Neural cell (in vitro differentiated cells): ENCODE measurements around the gene AXIN1. TPM values are rescaled to one million over a fixed set of nuclear protein-coding genes. Genes with fewer than 3 reads are reported as not detected.

Experiments used
- H2AFZ ChIP-seq: fragments of 200-600, 300-800 bp; sonication (generic), shearing (Covaris generic); 2 replicates; pipeline ENCODE4 v1.6.0; 2014; ENCODE audit warnings: low read depth, mild to moderate bottlenecking, antibody characterized with exemption, low read length, moderate library complexity
- H3F3A ChIP-seq: fragments of 200-600 bp; shearing (Covaris generic); 2 replicates; pipeline ENCODE4 v1.6.1; 2016; ENCODE audit warnings: mild to moderate bottlenecking, moderate library complexity, mixed read lengths, antibody characterized with exemption, low read length; ENCODE audit not compliant: insufficient read depth, poor library complexity, severe bottlenecking
- H3K27ac ChIP-seq: fragments of 200-600, 300-800 bp; sonication (generic), shearing (Covaris generic); 2 replicates; pipeline ENCODE4 v1.5.1; 2014; ENCODE audit warnings: mild to moderate bottlenecking, low read length, moderate library complexity
- H3K27me3 ChIP-seq: fragments of 300-800, 200-600 bp; sonication (generic), shearing (Covaris generic); 2 replicates; pipeline ENCODE4 v1.6.0; 2014; ENCODE audit warnings: mild to moderate bottlenecking, low read depth, low read length, moderate library complexity; ENCODE audit not compliant: insufficient read depth
- H3K36me3 ChIP-seq: fragments of 300-800, 200-600 bp; sonication (generic), shearing (Covaris generic); 2 replicates; pipeline ENCODE4 v1.5.1; 2014; ENCODE audit warnings: mild to moderate bottlenecking, antibody characterized with exemption, low read length, moderate library complexity; ENCODE audit not compliant: insufficient read depth
- H3K4me2 ChIP-seq: fragments of 300-800, 200-600 bp; sonication (generic), shearing (Covaris generic); 2 replicates; pipeline ENCODE4 v1.6.0; 2014; ENCODE audit warnings: mild to moderate bottlenecking, low read length
- H3K4me3 ChIP-seq: fragments of 300-800, 200-600 bp; sonication (generic), shearing (Covaris generic); 2 replicates; pipeline ENCODE4 v1.5.1; 2014; ENCODE audit warnings: mild to moderate bottlenecking, low read length, moderate library complexity
- H3K79me2 ChIP-seq: fragments of 200-600 bp; shearing (Covaris generic); replicated peaks from 2 replicates; pipeline ENCODE4 v1.6.0; 2014; ENCODE audit warnings: mild to moderate bottlenecking, low read length, moderate library complexity; ENCODE audit not compliant: insufficient read depth
- H3K9ac ChIP-seq: fragments of 300-800, 200-600 bp; sonication (generic), shearing (Covaris generic); 2 replicates; pipeline ENCODE4 v1.6.1; 2016; ENCODE audit warnings: mild to moderate bottlenecking, low read length, mixed read lengths
- H3K9me2 ChIP-seq: fragments of 200-600 bp; shearing (Covaris generic); 2 replicates; pipeline ENCODE4 v1.6.1; 2016; ENCODE audit warnings: mild to moderate bottlenecking, low read length, mixed read lengths; ENCODE audit not compliant: insufficient read depth
- H3K9me3 ChIP-seq: fragments of 200-600, 300-800 bp; sonication (generic), shearing (Covaris generic); 2 replicates; pipeline ENCODE4 v1.6.1; 2016; ENCODE audit warnings: mild to moderate bottlenecking, mixed run types, low read length, moderate library complexity, mixed read lengths
- H4K20me1 ChIP-seq: fragments of 200-600 bp; shearing (Covaris generic); 2 replicates; pipeline ENCODE4 v1.6.1; 2016; ENCODE audit warnings: mild to moderate bottlenecking, mixed run types; ENCODE audit not compliant: insufficient read depth
- EP300 ChIP-seq: fragments of 450-650 bp; conservative IDR thresholded peaks from 2 replicates; pipeline ENCODE4 v1.6.1; 2014; ENCODE audit warnings: antibody characterized with exemption, mild to moderate bottlenecking, moderate library complexity; ENCODE audit not compliant: poor library complexity, severe bottlenecking
- EZH2 ChIP-seq: fragments of 200-600, 300-800 bp; shearing (Covaris generic), sonication (generic); IDR thresholded peaks from 2 replicates; pipeline ENCODE4 v1.6.1; 2014; ENCODE audit warnings: antibody characterized with exemption, low read length, borderline replicate concordance, mild to moderate bottlenecking; ENCODE audit not compliant: insufficient read depth, poor library complexity, severe bottlenecking
- MXI1 ChIP-seq: fragments of 450-650 bp; conservative IDR thresholded peaks from 2 replicates; pipeline ENCODE4 v1.6.1; 2014; ENCODE audit warnings: antibody characterized with exemption, mild to moderate bottlenecking; ENCODE audit not compliant: poor library complexity, severe bottlenecking
- POLR2AphosphoS5 ChIP-seq: IDR thresholded peaks from 2 replicates; pipeline ENCODE4 v1.6.1; 2012
- RAD21 ChIP-seq: fragments of 450-650 bp; conservative IDR thresholded peaks from 2 replicates; pipeline ENCODE4 v1.6.1; 2014; ENCODE audit warnings: antibody characterized with exemption, mild to moderate bottlenecking, moderate library complexity
- SMC3 ChIP-seq: fragments of 450-650 bp; conservative IDR thresholded peaks from 2 replicates; pipeline ENCODE4 v1.6.1; 2014; ENCODE audit warnings: antibody characterized with exemption, mild to moderate bottlenecking, moderate library complexity; ENCODE audit not compliant: poor library complexity
- TAF1 ChIP-seq: IDR thresholded peaks from 2 replicates; pipeline ENCODE4 v1.6.1; 2012; ENCODE audit warnings: low read depth
- polyA plus RNA-seq: library from polyadenylated mRNA; depleted of rRNA; stranded (reverse); fragments of >200 nt; gene quantifications from 2 replicates; pipeline ENCODE4 v1.2.3, GENCODE V29; 2014
- TF ChIP-seq, protein P1 (sequence below): IDR thresholded peaks from 2 replicates; pipeline ENCODE4 v1.6.1; 2012; ENCODE audit warnings: borderline replicate concordance
- TF ChIP-seq, protein P2 (sequence below): fragments of 450-650 bp; IDR thresholded peaks from 2 replicates; pipeline ENCODE4 v1.5.1; 2014; ENCODE audit warnings: antibody characterized with exemption, mild to moderate bottlenecking, moderate library complexity; ENCODE audit not compliant: poor library complexity, severe bottlenecking

The AXIN1 gene
- polyA plus RNA-seq, 1 donor from 2014 or later = 30.5 TPM

DNA sequence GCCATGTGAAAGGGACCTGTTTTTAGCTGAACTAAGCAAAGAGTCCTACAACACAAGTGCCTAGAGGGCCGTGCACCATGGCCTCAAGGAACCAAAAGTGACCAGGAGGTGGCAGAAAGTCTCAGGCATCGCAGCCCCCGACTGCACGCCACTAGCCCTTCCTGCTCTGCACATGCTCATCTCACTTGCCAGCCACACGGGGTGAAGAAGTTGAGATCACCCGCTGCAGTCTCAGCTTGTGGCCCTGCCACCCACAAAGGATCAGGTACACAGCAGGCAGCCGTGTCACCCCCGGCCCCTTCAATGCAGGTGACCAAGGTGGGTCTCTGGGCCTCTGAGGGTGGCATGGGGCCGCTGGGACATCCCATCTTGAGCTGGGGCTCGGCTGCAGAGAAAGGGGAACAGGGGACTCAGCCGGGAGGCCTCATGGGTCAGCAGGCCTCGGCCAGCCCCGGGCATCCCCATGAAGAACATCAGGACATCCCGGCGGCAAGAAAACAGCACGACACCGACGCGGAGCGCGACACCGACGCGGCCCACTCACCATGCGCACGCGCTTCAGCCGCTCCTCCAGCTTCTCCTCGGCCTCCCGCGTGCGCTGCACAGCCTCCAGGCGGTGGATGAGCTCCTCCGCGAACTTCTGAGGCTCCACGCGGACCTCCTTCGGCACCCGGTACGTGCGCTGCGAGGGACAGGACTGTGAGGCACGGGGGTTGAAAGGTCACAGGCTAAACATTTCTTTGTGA, 48.6 kb downstream of the AXIN1 start:
- H3K79me2 ChIP-seq = no peaks in the 10 kb centered on the region
- no peaks in the 10 kb centered on the region for H3F3A ChIP-seq
- H3K9me2 ChIP-seq = no peaks in the 10 kb centered on the region
- no peak overlapping the region for H3K9ac ChIP-seq
- H3K27me3 ChIP-seq = no peaks in the 10 kb centered on the region
- TF ChIP-seq POLR2AphosphoS5 (no peak), RAD21 (no peak), TAF1 (no peak), EZH2 (no peak), MXI1 (no peak)
- no peak overlapping the region for H3K27ac ChIP-seq
- no peaks in the 10 kb centered on the region for H3K9me3 ChIP-seq
- H3K36me3 ChIP-seq = no peaks in the 10 kb centered on the region
- no peak overlapping the region for H3K4me3 ChIP-seq
- no peak overlapping the region for H2AFZ ChIP-seq
- no peaks in the 10 kb centered on the region for H4K20me1 ChIP-seq
- H3K4me2 ChIP-seq = no peak overlapping the region

DNA sequence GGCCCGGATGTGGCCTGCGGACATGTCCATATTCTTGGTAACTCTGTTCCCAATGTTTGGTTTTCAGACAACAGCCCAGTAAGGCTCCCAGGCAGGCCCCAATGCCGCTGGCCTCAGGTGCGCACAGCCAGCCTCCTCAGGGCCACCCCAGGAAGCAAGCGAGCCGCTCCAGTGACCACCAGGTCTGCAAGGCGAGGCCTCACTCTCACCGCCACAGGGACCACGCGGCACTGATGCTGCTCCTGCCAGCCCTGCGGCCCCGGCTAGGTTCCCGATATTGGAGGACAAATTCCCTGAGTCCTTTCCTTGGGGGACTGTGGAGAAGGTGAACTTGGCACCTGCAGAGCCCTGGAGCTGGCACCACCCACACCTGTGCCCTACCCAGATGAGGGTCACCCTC, 50.6 kb downstream of the AXIN1 start:
- Histone ChIP-seq H2AFZ (no peak overlapping the region), H3K27ac (no peak overlapping the region), H3K27me3 (no peaks in the 10 kb centered on the region), H3K4me3 (no peak overlapping the region), H3K9me2 (no peaks in the 10 kb centered on the region), H3K4me2 (no peak overlapping the region), H3K79me2 (no peaks in the 10 kb centered on the region), H3K9ac (no peak overlapping the region), H4K20me1 (no peaks in the 10 kb centered on the region), H3K9me3 (no peaks in the 10 kb centered on the region), H3F3A (no peaks in the 10 kb centered on the region), H3K36me3 (no peaks in the 10 kb centered on the region)
- TF ChIP-seq TAF1 = no peak
- TF ChIP-seq EP300 = no peak
- TF ChIP-seq, protein P1, sequence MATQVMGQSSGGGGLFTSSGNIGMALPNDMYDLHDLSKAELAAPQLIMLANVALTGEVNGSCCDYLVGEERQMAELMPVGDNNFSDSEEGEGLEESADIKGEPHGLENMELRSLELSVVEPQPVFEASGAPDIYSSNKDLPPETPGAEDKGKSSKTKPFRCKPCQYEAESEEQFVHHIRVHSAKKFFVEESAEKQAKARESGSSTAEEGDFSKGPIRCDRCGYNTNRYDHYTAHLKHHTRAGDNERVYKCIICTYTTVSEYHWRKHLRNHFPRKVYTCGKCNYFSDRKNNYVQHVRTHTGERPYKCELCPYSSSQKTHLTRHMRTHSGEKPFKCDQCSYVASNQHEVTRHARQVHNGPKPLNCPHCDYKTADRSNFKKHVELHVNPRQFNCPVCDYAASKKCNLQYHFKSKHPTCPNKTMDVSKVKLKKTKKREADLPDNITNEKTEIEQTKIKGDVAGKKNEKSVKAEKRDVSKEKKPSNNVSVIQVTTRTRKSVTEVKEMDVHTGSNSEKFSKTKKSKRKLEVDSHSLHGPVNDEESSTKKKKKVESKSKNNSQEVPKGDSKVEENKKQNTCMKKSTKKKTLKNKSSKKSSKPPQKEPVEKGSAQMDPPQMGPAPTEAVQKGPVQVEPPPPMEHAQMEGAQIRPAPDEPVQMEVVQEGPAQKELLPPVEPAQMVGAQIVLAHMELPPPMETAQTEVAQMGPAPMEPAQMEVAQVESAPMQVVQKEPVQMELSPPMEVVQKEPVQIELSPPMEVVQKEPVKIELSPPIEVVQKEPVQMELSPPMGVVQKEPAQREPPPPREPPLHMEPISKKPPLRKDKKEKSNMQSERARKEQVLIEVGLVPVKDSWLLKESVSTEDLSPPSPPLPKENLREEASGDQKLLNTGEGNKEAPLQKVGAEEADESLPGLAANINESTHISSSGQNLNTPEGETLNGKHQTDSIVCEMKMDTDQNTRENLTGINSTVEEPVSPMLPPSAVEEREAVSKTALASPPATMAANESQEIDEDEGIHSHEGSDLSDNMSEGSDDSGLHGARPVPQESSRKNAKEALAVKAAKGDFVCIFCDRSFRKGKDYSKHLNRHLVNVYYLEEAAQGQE = no peak

DNA sequence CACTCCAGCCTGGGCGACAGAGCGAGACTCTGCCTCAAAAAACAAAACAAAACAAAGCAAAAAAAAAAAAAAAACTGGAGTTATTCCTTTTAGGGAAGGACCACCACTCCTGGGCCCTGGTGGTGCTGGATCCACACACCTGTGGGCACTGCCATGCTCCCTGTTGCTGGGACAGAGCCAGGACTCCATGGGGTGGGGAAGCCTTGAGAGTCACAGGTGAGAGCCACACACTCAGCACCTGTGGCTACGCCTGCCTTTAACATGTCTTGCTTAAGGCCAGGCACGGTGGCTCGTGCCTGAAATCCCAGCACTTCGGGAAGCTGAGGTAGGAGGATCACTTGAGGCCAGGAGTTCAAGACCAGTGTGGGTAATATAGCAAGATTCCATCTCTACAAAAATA, 51.3 kb downstream of the AXIN1 start:
- Histone ChIP-seq H3K9ac (no peak overlapping the region), H3K4me2 (no peak overlapping the region), H3K27ac (no peak overlapping the region), H3K4me3 (no peak overlapping the region), H4K20me1 (no peaks in the 10 kb centered on the region), H3K79me2 (no peaks in the 10 kb centered on the region), H3F3A (no peaks in the 10 kb centered on the region), H3K27me3 (no peaks in the 10 kb centered on the region), H3K9me3 (no peaks in the 10 kb centered on the region), H2AFZ (no peak overlapping the region), H3K36me3 (no peaks in the 10 kb centered on the region), H3K9me2 (no peaks in the 10 kb centered on the region)
- no peak for TF ChIP-seq SMC3
- TF ChIP-seq, protein P2, sequence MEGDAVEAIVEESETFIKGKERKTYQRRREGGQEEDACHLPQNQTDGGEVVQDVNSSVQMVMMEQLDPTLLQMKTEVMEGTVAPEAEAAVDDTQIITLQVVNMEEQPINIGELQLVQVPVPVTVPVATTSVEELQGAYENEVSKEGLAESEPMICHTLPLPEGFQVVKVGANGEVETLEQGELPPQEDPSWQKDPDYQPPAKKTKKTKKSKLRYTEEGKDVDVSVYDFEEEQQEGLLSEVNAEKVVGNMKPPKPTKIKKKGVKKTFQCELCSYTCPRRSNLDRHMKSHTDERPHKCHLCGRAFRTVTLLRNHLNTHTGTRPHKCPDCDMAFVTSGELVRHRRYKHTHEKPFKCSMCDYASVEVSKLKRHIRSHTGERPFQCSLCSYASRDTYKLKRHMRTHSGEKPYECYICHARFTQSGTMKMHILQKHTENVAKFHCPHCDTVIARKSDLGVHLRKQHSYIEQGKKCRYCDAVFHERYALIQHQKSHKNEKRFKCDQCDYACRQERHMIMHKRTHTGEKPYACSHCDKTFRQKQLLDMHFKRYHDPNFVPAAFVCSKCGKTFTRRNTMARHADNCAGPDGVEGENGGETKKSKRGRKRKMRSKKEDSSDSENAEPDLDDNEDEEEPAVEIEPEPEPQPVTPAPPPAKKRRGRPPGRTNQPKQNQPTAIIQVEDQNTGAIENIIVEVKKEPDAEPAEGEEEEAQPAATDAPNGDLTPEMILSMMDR = no peak
- TF ChIP-seq EZH2 = no peak
- no peak for TF ChIP-seq MXI1
- TF ChIP-seq EP300 = no peak
- TF ChIP-seq, protein P1 = no peak
- no peak for TF ChIP-seq TAF1
- no peak for TF ChIP-seq RAD21
- no peak for TF ChIP-seq POLR2AphosphoS5
